ENCODE results near the gene CEP164.

CEP164 gene

GRCh38 chr11:117366248-117366647, 38.6 kb downstream of the CEP164 start:
- DNase-seq (ENCODE audit: low read depth in 2 of 2) = no peak

GRCh38 chr11:117366875-117367274, 39.2 kb downstream of the CEP164 start:
- no peak for DNase-seq (ENCODE audit: low read depth in 2 of 2)

- DNase-seq (ENCODE audit: low read depth in 2 of 2) = no peak
Measured at GRCh38 chr11:117369534-117369933, 41.9 kb downstream of the CEP164 start.

- no peak for DNase-seq (ENCODE audit: low read depth in 2 of 2)
Measured at GRCh38 chr11:117371453-117371852, 43.8 kb downstream of the CEP164 start.

GRCh38 chr11:117374316-117375055, 46.8 kb downstream of the CEP164 start:
- no peak for DNase-seq (ENCODE audit: low read depth in 2 of 2)

GRCh38 chr11:117375960-117376359, 48.3 kb downstream of the CEP164 start:
- no peak for DNase-seq (ENCODE audit: low read depth in 2 of 2)

- no peak for DNase-seq (ENCODE audit: low read depth in 2 of 2)
Measured at GRCh38 chr11:117376517-117376916, 48.9 kb downstream of the CEP164 start.

GRCh38 chr11:117378976-117379865, 51.6 kb downstream of the CEP164 start:
- DNase-seq (ENCODE audit: low read depth in 2 of 2) = no peak

- DNase-seq (ENCODE audit: low read depth in 2 of 2) = no peak
Measured at GRCh38 chr11:117380676-117381075, 53.0 kb downstream of the CEP164 start.

- DNase-seq (ENCODE audit: low read depth in 2 of 2) = no peak
Measured at GRCh38 chr11:117381481-117382387, 54.1 kb downstream of the CEP164 start.

- DNase-seq (ENCODE audit: low read depth in 2 of 2) = no peak
Measured at GRCh38 chr11:117382746-117383145, 55.1 kb downstream of the CEP164 start.

GRCh38 chr11:117384045-117384444, 56.4 kb downstream of the CEP164 start:
- no peak for DNase-seq (ENCODE audit: low read depth in 2 of 2)

GRCh38 chr11:117385471-117385870, 57.8 kb downstream of the CEP164 start:
- no peak for DNase-seq (ENCODE audit: low read depth in 2 of 2)

GRCh38 chr11:117385906-117386305, 58.3 kb downstream of the CEP164 start:
- no peak for DNase-seq (ENCODE audit: low read depth in 2 of 2)

GRCh38 chr11:117387992-117388755, 60.5 kb downstream of the CEP164 start:
- no peak for DNase-seq (ENCODE audit: low read depth in 2 of 2)

GRCh38 chr11:117390743-117391142, 63.1 kb downstream of the CEP164 start:
- DNase-seq (ENCODE audit: low read depth in 2 of 2) = no peak

GRCh38 chr11:117391181-117391580, 63.5 kb downstream of the CEP164 start:
- no peak for DNase-seq (ENCODE audit: low read depth in 2 of 2)

- DNase-seq (ENCODE audit: low read depth in 2 of 2) = no peak
Measured at GRCh38 chr11:117392001-117392690, 64.5 kb downstream of the CEP164 start.

GRCh38 chr11:117392979-117393378, 65.3 kb downstream of the CEP164 start:
- DNase-seq (ENCODE audit: low read depth in 2 of 2) = no peak

- no peak for DNase-seq (ENCODE audit: low read depth in 2 of 2)
Measured at GRCh38 chr11:117394221-117394925, 66.7 kb downstream of the CEP164 start.

Data from stimulated activated CD8-positive, alpha-beta memory T cell treated with anti-CD3 and anti-CD28 coated beads, Interleukin-7, amount 100 ng/mL, for 4 hours (primary cell).